B cell (primary cell): ENCODE results near the gene USP17L15. TPM values are rescaled to one million over a fixed set of nuclear protein-coding genes. Genes with fewer than 3 reads are reported as not detected.
"Not testable (repeated sequence)": the region's sequence is repeated elsewhere in the genome, so short reads cannot be mapped to it uniquely, and the experiment has no call there.

Experiments used
- ATAC-seq: fragments of 200-7000 bp; cut with Tn5 transposase; one replicate; pipeline ENCODE4 v1.10.0; 2021; ENCODE audit warnings: low read depth, mild to moderate bottlenecking, moderate number of reproducible peaks, moderate library complexity
- CTCF ChIA-PET: fragments of 350-600 bp; sonication (Branson Sonifier 250); formaldehyde crosslinking; loops from one replicate; lab custom pipeline; 2021; ENCODE audit warnings: antibody characterized with exemption, inconsistent platforms; lab: Charles Lee
- POLR2A ChIA-PET: fragments of 350-600 bp; sonication (Branson Sonifier 250); formaldehyde crosslinking; loops from one replicate; lab custom pipeline; 2021; ENCODE audit warnings: antibody characterized with exemption; lab: Charles Lee
- DNase-seq: peaks from one replicate; pipeline ENCODE4 v3.0.0; 2013
- H2AFZ ChIP-seq: 2 replicates; pipeline ENCODE4 v1.6.1; 2012; ENCODE audit warnings: mild to moderate bottlenecking, low read depth, low read length; ENCODE audit not compliant: insufficient read depth, poor library complexity, severe bottlenecking
- H3K27ac ChIP-seq, 2 donors: 1 replicate in 1 of 2; 2 replicates in 1 of 2; pipeline ENCODE4 v1.5.1; 2012 to 2013; ENCODE audit warnings: low read length in 2 of 2, mild to moderate bottlenecking in 2 of 2, moderate library complexity in 1 of 2
- H3K27me3 ChIP-seq, 4 experiments: fragments of 200-600 bp in 1 of 4; sonication (generic) in 1 of 4; replicated peaks in 1 of 4; 1 replicate in 2 of 4; 2 replicates in 2 of 4; pipeline versions ENCODE4 v1.6.1 to v1.7.0; 2013 to 2016; ENCODE audit warnings: low read length in 3 of 4, mild to moderate bottlenecking in 2 of 4, mixed read lengths in 1 of 4, moderate library complexity in 1 of 4; ENCODE audit not compliant: insufficient read depth in 4 of 4, control insufficient read depth in 3 of 4; ENCODE audit errors: control extremely low read depth in 1 of 4
- H3K36me3 ChIP-seq, 2 experiments: replicated peaks in 1 of 2; 1 replicate in 1 of 2; 2 replicates in 1 of 2; pipeline versions ENCODE4 v1.6.1 to v1.7.1; 2013; ENCODE audit warnings: low read length in 1 of 2; ENCODE audit not compliant: insufficient read depth in 2 of 2, control insufficient read depth in 1 of 2; ENCODE audit errors: control extremely low read depth in 1 of 2, extremely low read depth in 1 of 2
- H3K4me1 ChIP-seq, 2 donors: fragments of 200-600 bp in 1 of 2; sonication (generic) in 1 of 2; 1 replicate in 1 of 2; 2 replicates in 1 of 2; pipeline versions ENCODE4 v1.5.1 to v1.6.1; 2013 to 2017; ENCODE audit warnings: low read length in 2 of 2; ENCODE audit not compliant: control insufficient read depth in 2 of 2, insufficient read depth in 2 of 2
- H3K4me2 ChIP-seq: replicated peaks from 2 replicates; pipeline ENCODE3; 2012; ENCODE audit warnings: mild to moderate bottlenecking, low read depth, low read length; ENCODE audit not compliant: poor library complexity, severe bottlenecking
- H3K4me3 ChIP-seq, 5 experiments: fragments of 200-600 bp in 1 of 5; sonication (generic) in 1 of 5; 1 replicate in 3 of 5; 2 replicates in 2 of 5; pipeline versions ENCODE4 v1.5.1 to v1.7.0; 2011 to 2016; ENCODE audit warnings: low read length in 4 of 5, mild to moderate bottlenecking in 4 of 5, low read depth in 2 of 5, control low read depth in 1 of 5, moderate library complexity in 1 of 5; ENCODE audit not compliant: insufficient read depth in 1 of 5; ENCODE audit errors: control extremely low read depth in 1 of 5, extremely low read depth in 1 of 5
- H3K79me2 ChIP-seq: fragments of 200-600 bp; sonication (generic); one replicate; pipeline ENCODE4 v1.6.0; 2016; ENCODE audit warnings: low read length; ENCODE audit not compliant: control insufficient read depth, insufficient read depth
- H3K9ac ChIP-seq: fragments of 200-600 bp; sonication (generic); 2 replicates; pipeline ENCODE4 v1.6.1; 2017; ENCODE audit warnings: mild to moderate bottlenecking, low read length, moderate library complexity
- H3K9me3 ChIP-seq, 3 donors: one replicate each; pipeline versions ENCODE4 v1.6.1 to v1.7.1; 2013; ENCODE audit warnings: low read length in 2 of 3; ENCODE audit not compliant: control insufficient read depth in 2 of 3, insufficient read depth in 1 of 3; ENCODE audit errors: control extremely low read depth in 1 of 3
- H4K20me1 ChIP-seq: 2 replicates; pipeline ENCODE4 v1.6.0; 2012; ENCODE audit warnings: mild to moderate bottlenecking, low read length; ENCODE audit not compliant: insufficient read depth, control insufficient read depth, poor library complexity, severe bottlenecking
- H3K27ac Mint-ChIP-seq: one replicate; pipeline ENCODE4 v1.8.0; 2021; ENCODE audit warnings: mixed read lengths
- H3K27me3 Mint-ChIP-seq: one replicate; pipeline ENCODE4 v1.8.0; 2021; ENCODE audit warnings: mixed read lengths
- H3K4me1 Mint-ChIP-seq: one replicate; pipeline ENCODE4 v1.8.0; 2021; ENCODE audit warnings: mixed read lengths
- H3K4me3 Mint-ChIP-seq: one replicate; pipeline ENCODE4 v1.8.0; 2021; ENCODE audit warnings: mixed read lengths
- H3K9me3 Mint-ChIP-seq: one replicate; pipeline ENCODE4 v1.8.0; 2022; ENCODE audit warnings: mixed read lengths; ENCODE audit not compliant: insufficient read depth
- WGBS: methylation state at CpG from one replicate; pipeline ENCODE4 v1.1.5; 2013; ENCODE audit warnings: missing lambda C conversion rate; ENCODE audit not compliant: insufficient coverage; 5-methylcytosine and 5-hydroxymethylcytosine counted together
- intact Hi-C: fragments of 100-400 bp; cut with micrococcal nuclease; formaldehyde crosslinking; loops from one replicate; pipeline ENCODE4 v1.10.0; 2022
- polyA minus RNA-seq: library from RNA; depleted of rRNA, polyadenylated mRNA; stranded (reverse); fragments of >200 nt; gene quantifications from 2 replicates; pipeline ENCODE4 v1.2.3, GENCODE V29; 2012
- polyA plus RNA-seq: library from polyadenylated mRNA; depleted of rRNA; stranded (reverse); fragments of >200 nt; gene quantifications from 2 replicates; pipeline ENCODE4 v1.2.3, GENCODE V29; 2012
- total RNA-seq, 2 donors: library from RNA; stranded (reverse); fragments of 120-200 nt in 1 of 2; gene quantifications; 1 replicate in 1 of 2; 2 replicates in 1 of 2; pipeline versions ENCODE4 v1.2.3 to v1.2.4, GENCODE V29; 2013 to 2022

Gene USP17L15, protein sequence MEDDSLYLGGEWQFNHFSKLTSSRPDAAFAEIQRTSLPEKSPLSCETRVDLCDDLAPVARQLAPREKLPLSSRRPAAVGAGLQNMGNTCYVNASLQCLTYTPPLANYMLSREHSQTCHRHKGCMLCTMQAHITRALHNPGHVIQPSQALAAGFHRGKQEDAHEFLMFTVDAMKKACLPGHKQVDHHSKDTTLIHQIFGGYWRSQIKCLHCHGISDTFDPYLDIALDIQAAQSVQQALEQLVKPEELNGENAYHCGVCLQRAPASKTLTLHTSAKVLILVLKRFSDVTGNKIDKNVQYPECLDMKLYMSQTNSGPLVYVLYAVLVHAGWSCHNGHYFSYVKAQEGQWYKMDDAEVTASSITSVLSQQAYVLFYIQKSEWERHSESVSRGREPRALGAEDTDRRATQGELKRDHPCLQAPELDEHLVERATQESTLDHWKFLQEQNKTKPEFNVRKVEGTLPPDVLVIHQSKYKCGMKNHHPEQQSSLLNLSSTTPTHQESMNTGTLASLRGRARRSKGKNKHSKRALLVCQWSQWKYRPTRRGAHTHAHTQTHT
- total RNA-seq (not detected in 2 replicates), polyA plus RNA-seq (not detected in 2 replicates), polyA minus RNA-seq (not detected in 2 replicates)
- total RNA-seq (2013) = not detected

GRCh38 chr4:9234085-9234484 is at the start of gene USP17L15:
Gene USP17L15 (plus strand): TSS chr4:9234385. CDS start chr4:9234385, 0 bp downstream.
- H3K27ac Mint-ChIP-seq, H3K9ac ChIP-seq, H3K27me3 Mint-ChIP-seq, H3K79me2 ChIP-seq, H3K9me3 Mint-ChIP-seq, H3K27me3 ChIP-seq, POLR2A ChIA-PET, H3K36me3 ChIP-seq, ATAC-seq, H4K20me1 ChIP-seq, intact Hi-C loops, CTCF ChIA-PET, H3K9me3 ChIP-seq, H3K27ac ChIP-seq, H3K4me2 ChIP-seq, H3K4me3 ChIP-seq, H2AFZ ChIP-seq, H3K4me1 Mint-ChIP-seq, DNase-seq, H3K4me3 Mint-ChIP-seq, H3K4me1 ChIP-seq: not testable (repeated sequence)
- WGBS = no CpG with 5 or more reads among the region's 15 CpGs

DNA sequence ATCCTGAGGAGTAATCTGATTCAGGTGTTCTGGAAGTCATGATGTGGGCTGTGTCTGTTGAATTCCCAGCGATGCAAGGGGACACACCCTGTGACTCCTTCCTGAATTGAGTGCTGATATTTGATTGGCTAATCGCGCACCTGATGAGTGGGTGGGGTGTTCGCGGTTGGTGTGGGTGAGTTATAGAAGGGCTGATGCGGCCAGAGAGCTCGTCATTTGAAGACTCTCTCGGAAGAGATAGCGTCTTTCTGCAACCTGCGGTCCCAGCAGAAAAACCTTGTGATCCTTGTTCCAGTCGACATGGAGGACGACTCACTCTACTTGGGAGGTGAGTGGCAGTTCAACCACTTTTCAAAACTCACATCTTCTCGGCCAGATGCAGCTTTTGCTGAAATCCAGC is 23.8 kb upstream of the USP17L15 start, which contains the start of gene USP17L10:
TSS of gene USP17L10 (plus strand) at position 301 of the 400 bp plus-strand sequence. CDS start at position 301, 0 bp downstream.
- H3K4me2 ChIP-seq, H3K4me1 ChIP-seq, CTCF ChIA-PET, H2AFZ ChIP-seq, H3K27ac Mint-ChIP-seq, H3K4me1 Mint-ChIP-seq, DNase-seq, H3K79me2 ChIP-seq, H3K27me3 ChIP-seq, H3K36me3 ChIP-seq, intact Hi-C loops, H4K20me1 ChIP-seq, POLR2A ChIA-PET, H3K4me3 Mint-ChIP-seq, H3K9me3 ChIP-seq, H3K27me3 Mint-ChIP-seq, H3K27ac ChIP-seq, ATAC-seq, H3K4me3 ChIP-seq, H3K9ac ChIP-seq, H3K9me3 Mint-ChIP-seq: not testable (repeated sequence)
- whole genome bisulfite sequencing = 90% methylated on average over 3 of the region's 13 CpGs

DNA sequence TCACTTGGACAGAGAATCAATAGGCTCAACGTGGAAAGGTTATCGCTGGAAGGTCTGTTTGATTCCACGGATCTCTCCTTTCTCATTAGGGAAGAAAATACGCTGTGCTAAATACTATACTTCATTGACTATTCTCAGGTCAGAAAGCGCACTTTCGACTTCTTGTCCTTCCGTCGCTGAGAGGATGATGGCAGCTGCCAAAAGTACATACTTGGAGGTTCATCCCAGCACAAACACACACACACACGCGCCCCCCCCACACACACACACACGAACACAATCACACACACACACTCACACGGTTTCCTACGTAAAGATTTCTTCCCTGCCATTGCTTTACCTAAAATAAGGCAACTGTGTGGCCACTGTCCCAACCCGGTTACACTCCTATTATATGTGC is 19.5 kb upstream of the USP17L15 start:
- H4K20me1 ChIP-seq, H3K27me3 Mint-ChIP-seq, H3K27me3 ChIP-seq, H3K4me3 Mint-ChIP-seq, H2AFZ ChIP-seq, ATAC-seq, H3K4me1 ChIP-seq, H3K4me1 Mint-ChIP-seq, H3K27ac Mint-ChIP-seq, H3K4me2 ChIP-seq, H3K27ac ChIP-seq, H3K9ac ChIP-seq, H3K36me3 ChIP-seq, H3K4me3 ChIP-seq, CTCF ChIA-PET, DNase-seq, intact Hi-C loops, POLR2A ChIA-PET, H3K79me2 ChIP-seq, H3K9me3 ChIP-seq, H3K9me3 Mint-ChIP-seq: not testable (repeated sequence)
- 97% methylated on average over 5 of the region's 14 CpGs for WGBS

DNA sequence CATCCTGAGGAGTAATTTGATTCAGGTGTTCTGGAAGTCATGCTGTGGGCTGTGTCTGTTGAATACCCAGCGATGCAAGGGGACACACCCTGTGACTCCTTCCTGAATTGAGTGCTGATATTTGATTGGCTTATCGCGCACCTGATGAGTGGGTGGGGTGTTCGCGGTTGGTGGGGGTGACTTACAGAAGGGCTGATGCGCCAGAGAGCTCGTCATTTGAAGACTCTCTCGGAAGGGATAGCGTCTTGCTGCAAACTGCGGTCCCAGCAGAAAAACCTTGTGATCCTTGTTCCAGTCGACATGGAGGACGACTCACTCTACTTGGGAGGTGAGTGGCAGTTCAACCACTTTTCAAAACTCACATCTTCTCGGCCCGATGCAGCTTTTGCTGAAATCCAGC is 19.1 kb upstream of the USP17L15 start, which contains the start of gene USP17L11:
TSS of gene USP17L11 (plus strand) at position 301 of the 400 bp plus-strand sequence. CDS start at position 301, 0 bp downstream.
- H2AFZ ChIP-seq, H3K4me2 ChIP-seq, H3K4me3 Mint-ChIP-seq, CTCF ChIA-PET, H3K27me3 ChIP-seq, H3K9me3 Mint-ChIP-seq, H3K27me3 Mint-ChIP-seq, H3K27ac ChIP-seq, H3K4me3 ChIP-seq, DNase-seq, POLR2A ChIA-PET, ATAC-seq, H3K9ac ChIP-seq, H3K79me2 ChIP-seq, H3K27ac Mint-ChIP-seq, H3K4me1 ChIP-seq, H4K20me1 ChIP-seq, H3K4me1 Mint-ChIP-seq, intact Hi-C loops, H3K36me3 ChIP-seq, H3K9me3 ChIP-seq: not testable (repeated sequence)
- WGBS = no CpG with 5 or more reads among the region's 14 CpGs
